ENCODE results near the gene HOXB2. TPM values are rescaled to one million over a fixed set of nuclear protein-coding genes. Genes with fewer than 3 reads are reported as not detected.
A peak's percentile ranks its signal among the peaks of the same experiment; 100 is the strongest.

The HOXB2 gene
- total and polyA plus RNA-seq, 2 of the 8 experiments (the other 6 are each of a cell fraction or from before 2014, with no cell fraction given), result not detected

DNA sequence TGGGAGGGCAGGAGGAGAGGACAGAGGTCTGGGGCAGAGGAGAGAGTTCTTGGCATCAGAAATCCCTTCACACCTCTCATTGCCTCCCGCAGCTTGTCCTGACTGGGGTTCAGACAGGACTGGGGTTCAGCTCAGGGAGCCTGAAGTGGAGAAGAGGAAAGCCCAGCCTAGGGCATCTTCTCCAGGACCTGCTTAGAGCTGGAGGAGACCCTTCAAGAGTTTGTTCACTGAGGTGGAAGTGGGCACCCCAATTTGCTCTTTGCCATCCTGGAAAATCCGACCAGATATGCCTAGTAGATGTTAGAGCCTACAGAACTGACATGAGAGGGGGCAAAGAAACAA lies 43.1 kb upstream of the HOXB2 start:
- H3K36me3 ChIP-seq (ENCODE audit: control insufficient read depth in 2 of 4, insufficient read depth in 4 of 4, low read length in 3 of 4), result peaks cover 0 to 11% (median 0%) of the 10 kb centered on the region in 4 experiments; a peak in 1 of 8 replicates
- DNase-seq (ENCODE audit: low read depth in 1 of 2, low spot score in 2 of 2) (no peak), FAIRE-seq (no peak)
- H3K9me3 ChIP-seq (ENCODE audit: insufficient read depth in 2 of 2, low read depth in 1 of 2, low read length in 1 of 2), result no peaks in the 10 kb centered on the region; a peak in 1 of 4 replicates
- no peak overlapping the region for H4K8ac ChIP-seq (ENCODE audit: extremely low read depth, insufficient read depth, low read length)
- 47% methylated on average over 2 of the region's 2 CpGs; no CpG with 5 or more reads in 1 of the 2 experiments for WGBS, 2 experiments (ENCODE audit: extremely low coverage in 1 of 2, insufficient coverage in 1 of 2, insufficient read length in 1 of 2, insufficient replicate concordance in 2 of 2, low coverage in 1 of 2, low lambda C conversion rate in 2 of 2, missing lambda C conversion rate in 1 of 2)
- H2BK5ac ChIP-seq (ENCODE audit: low read depth, low read length), result no peak overlapping the region
- H2BK12ac ChIP-seq (ENCODE audit: low read depth, low read length), result no peak overlapping the region
- no peak overlapping the region for H3K56ac ChIP-seq (replicated peaks; ENCODE audit: insufficient read length, low read depth, low read length)
- H3K4me1 ChIP-seq (replicated peaks in 1 of 4; ENCODE audit: control insufficient read depth in 3 of 4, insufficient read depth in 4 of 4, low read length in 3 of 4), result peaks cover 0 to 3% (median 0%) of the 10 kb centered on the region in 4 experiments; a peak in 4 of 7 replicates
- peaks cover 99 to 100% (median 100%) of the 10 kb centered on the region in 4 experiments for H3K27me3 ChIP-seq (replicated peaks in 1 of 4; ENCODE audit: control insufficient read depth in 3 of 4, extremely low read depth in 1 of 4, insufficient read depth in 3 of 4, low read length in 3 of 4)
- H3K27ac ChIP-seq (ENCODE audit: low read depth, low read length), result no peak overlapping the region
- ChIA-PET POLR2A (ENCODE audit: partially characterized antibody) (interaction anchor here (1.2 to 1.6 kb wide), 2 partner anchors 11 to 35 kb away, joined by 4 read pairs; no protein-coding TSS in a partner anchor), CTCF (ENCODE audit: partially characterized antibody) (interaction anchor here (0.9 to 4.7 kb wide), 21 partner anchors 9 to 373 kb away, joined by 3 to 24 read pairs (median 5); no protein-coding TSS in a partner anchor)
- H3K4me2 ChIP-seq (ENCODE audit: insufficient read depth in 1 of 2, low read depth in 2 of 2, low read length in 2 of 2), result no peak overlapping the region
- H2BK20ac ChIP-seq (ENCODE audit: low read length), result no peak overlapping the region
- no peaks in the 10 kb centered on the region for H3K23me2 ChIP-seq (ENCODE audit: low read depth, low read length)
- no peak overlapping the region for H2AFZ ChIP-seq (ENCODE audit: low read length)
- H3K4me3 ChIP-seq (ENCODE audit: extremely low read depth in 1 of 4, insufficient read depth in 2 of 4, low read depth in 3 of 4, low read length in 4 of 4), result no peak overlapping the region
- no peak overlapping the region for H4K5ac ChIP-seq (ENCODE audit: insufficient read length, low read depth, low read length)
- H3K23ac ChIP-seq (ENCODE audit: insufficient read length), result no peak overlapping the region
- H3K14ac ChIP-seq (ENCODE audit: insufficient read length), result no peak overlapping the region
- no peaks in the 10 kb centered on the region for H3K79me1 ChIP-seq (ENCODE audit: low read depth, low read length)
- H2BK15ac ChIP-seq (ENCODE audit: low read length), result no peak overlapping the region
- no peak overlapping the region for H2AK5ac ChIP-seq (ENCODE audit: low read depth, low read length)
- no peak overlapping the region for H2BK120ac ChIP-seq (replicated peaks; ENCODE audit: low read depth, low read length)
- no peak overlapping the region for H3K4ac ChIP-seq (replicated peaks; ENCODE audit: insufficient read length, low read depth, low read length)
- no peak overlapping the region for H3K18ac ChIP-seq (ENCODE audit: extremely low read depth, low read length)
- no peak overlapping the region for H4K91ac ChIP-seq (replicated peaks; ENCODE audit: insufficient read length, low read length)
- H4K20me1 ChIP-seq (replicated peaks in 1 of 2; ENCODE audit: control insufficient read depth in 1 of 2, insufficient read depth in 2 of 2, low read length in 2 of 2), result peaks cover 25 to 34% of the 10 kb centered on the region in 2 experiments
- H3K9ac ChIP-seq (replicated peaks in 1 of 4; ENCODE audit: extremely low read depth in 1 of 4, low read depth in 3 of 4, low read length in 3 of 4), result no peak overlapping the region
- H3K79me2 ChIP-seq (ENCODE audit: control insufficient read depth in 1 of 2, insufficient read depth in 2 of 2, low read length in 2 of 2), result no peaks in the 10 kb centered on the region
- TF ChIP-seq SP4 (IDR thresholded peaks at IDR 0.05; ENCODE audit: low read length) (no peak), SUZ12 (IDR thresholded peaks at IDR 0.05; ENCODE audit: low read length) (peak; percentile 15; the same call in 1 of the 2 replicates), TAF7 (optimal IDR thresholded peaks at IDR 0.05; ENCODE audit: borderline replicate concordance, low read depth, low read length) (no peak), GABPA (IDR thresholded peaks at IDR 0.05; ENCODE audit: borderline replicate concordance, insufficient read depth, low read length) (no peak), NRF1 (IDR thresholded peaks at IDR 0.05; ENCODE audit: low read depth, low read length) (no peak), SRF (IDR thresholded peaks at IDR 0.05; ENCODE audit: low read depth, low read length) (no peak), NANOG (IDR thresholded peaks at IDR 0.05; ENCODE audit: insufficient read depth, low read depth, low read length, poor library complexity, severe bottlenecking) (no peak), SP2 (IDR thresholded peaks at IDR 0.05; ENCODE audit: low read length) (no peak), TBP (IDR thresholded peaks at IDR 0.05; ENCODE audit: low read depth, low read length) (no peak)
